Kidney tubule cell (primary cell): ENCODE measurements around the gene RAC3.

ENCODE experiments used
- DNase-seq: peaks from one replicate; pipeline ENCODE4 v3.0.0-alpha.2; 2018; ENCODE audit warnings: low spot score

The RAC3 gene

DNA sequence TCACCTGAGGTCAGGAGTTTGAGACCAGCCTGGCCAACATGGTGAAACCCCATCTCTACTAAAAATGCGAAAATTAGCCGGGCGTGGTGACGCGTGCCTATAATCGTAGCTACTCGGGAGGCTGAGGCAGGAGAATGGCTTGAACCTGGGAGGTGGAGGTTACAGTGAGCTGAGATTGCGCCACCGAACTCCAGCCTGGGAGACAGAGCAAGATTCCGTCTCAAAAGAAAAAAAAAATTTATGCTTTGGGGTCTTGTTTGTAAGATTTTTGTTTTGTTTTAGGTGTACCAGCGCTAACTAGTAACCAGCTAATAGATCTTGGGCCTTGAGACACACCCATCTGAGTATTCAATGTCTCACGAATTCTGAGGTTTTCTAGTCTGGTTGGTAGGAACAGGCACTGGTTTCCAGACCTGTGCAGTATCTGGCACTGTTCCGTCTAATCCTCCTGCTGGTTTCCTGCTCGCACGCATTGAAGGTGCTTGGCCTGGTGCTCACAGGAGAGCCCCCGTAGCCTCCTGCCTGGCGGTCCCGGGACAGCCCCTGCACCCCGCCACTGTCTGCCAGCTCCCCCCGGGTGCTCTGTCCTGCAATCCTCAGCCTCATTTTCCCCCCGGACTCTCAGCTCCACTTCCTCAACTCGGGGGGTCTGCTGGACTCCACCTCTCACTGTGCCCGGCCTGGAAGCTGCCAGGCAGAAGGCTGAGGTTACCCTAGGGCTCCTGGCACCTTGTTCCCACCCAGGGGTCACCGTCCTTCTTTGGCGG is 44.7 kb downstream of the RAC3 start:
- DNase-seq, result no peak

DNA sequence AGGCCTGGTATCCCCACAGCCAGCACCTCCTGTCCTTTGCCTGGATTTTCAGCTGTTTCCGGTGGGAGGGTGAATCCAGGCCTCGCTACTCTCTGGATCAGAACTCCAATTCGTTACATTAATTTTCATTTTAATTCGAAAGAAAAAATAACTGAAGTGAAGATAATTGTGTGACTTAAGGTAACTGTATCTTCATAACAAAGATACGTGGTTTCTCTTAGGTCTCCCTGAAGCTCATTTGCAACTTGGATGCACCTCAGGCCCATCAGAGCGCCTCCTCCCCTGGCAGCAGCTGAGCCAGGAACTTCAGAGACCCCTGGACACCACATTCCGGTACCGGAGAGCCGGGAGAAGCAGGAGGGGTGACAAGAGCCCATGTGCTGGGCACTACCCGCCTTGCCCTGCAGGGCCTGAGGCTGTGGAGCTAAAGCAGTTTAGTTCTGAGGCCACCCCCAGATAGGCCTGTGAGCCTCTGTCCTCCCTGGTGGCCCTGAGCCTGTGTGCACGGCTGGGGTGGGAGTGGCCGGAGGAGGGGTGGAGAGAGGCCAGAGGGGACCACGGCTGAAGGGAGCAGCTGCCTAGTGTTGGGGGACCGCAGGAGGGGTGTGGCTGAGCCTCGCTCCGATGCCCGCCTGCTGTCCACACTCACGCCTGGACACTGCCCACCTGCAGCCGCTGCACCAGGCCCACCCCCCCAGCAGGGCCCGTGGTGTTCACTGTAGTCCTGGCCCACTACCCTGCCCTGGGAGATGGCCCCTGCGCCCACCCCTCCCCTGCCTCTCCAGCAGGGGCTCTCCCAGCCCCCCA is 45.5 kb downstream of the RAC3 start:
- DNase-seq, result no peak

DNA sequence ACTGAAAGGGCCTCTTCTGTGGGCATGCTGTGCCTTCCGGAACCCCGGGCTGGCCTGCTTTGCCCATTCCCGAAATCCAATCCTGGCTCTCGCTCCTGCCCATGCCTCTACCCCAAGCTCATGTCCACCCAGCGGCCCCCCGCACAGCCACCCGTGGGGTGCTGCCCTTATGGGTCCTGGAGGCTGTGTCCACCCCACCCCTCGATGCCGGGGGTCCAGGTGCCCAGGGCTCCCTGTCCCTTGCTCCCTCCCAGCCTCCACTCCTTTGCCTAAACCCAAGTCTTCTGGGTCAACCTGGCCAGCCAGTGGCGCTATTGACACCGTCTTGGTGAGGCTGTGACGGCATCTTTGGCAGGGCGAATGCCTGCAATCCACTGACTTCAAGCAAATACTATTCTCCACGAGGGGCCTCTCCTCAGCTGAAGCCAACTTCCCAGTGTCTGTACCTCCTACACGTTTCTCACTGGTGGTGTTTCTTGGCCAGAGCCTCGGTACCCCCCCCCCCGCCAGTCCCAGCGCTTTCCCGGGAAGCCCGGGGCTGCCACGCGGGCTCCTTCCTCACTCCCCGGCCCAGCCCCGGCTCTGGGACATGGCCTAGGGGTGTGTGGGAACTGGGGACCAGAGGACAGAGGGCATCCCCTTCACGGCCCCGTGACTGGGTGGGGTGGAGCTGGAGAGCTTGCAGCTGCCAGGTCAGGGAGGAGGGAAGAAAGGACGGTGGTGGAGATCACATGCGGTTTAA is 46.3 kb downstream of the RAC3 start:
- DNase-seq, result no peak

DNA sequence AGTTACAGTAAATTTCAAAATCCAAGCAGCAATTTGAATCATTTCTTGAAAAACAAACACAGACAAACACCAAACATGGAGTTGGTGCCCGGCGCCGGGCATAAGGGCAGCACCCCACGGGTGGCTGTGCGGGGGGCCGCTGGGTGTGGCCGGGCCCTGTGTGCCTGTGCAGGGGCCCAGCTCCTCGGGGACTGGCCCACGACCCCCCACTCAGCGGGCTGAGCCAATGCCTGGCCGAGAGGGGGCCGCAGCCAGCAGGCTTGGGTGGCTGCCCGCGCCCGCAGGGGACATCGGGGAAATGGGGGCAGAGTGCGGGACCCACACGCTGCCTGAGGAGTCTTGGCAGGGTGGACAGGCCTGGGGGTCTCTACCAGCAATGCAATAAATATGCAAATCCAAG is 47.0 kb downstream of the RAC3 start:
- DNase-seq, result no peak

DNA sequence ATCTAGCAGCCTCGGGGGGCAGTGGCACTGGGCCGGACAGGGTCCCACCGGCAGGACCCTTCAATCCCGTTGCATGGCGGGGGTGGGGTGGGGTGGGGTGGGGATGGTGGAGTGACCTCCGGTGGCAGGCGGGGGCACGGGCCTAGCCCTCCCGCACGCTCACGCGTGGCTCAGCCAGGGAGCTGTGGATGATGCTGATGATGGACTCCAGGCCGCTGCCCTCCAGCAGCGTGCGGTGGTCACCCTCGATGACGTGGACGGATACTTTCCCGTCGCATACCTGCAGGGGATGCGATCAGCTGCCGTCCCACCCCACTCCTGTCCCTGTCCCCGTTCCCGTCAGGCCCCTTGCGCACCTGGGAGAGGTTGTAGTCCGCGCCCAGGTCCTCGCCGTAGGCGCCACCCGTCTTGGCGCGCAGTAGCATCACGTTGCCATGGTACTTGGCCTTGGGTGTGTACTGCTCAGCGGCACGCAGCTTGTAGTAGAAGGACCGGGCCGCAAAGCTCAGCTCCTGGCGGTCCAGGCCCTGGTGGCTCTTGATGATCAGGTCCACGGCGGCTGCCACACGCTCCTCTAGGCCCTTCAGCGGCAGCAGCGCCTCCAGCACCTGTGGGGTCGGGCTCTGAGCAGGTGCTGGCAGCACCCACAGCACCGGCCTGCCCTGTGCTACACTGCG is 47.7 kb downstream of the RAC3 start:
- no peak for DNase-seq

DNA sequence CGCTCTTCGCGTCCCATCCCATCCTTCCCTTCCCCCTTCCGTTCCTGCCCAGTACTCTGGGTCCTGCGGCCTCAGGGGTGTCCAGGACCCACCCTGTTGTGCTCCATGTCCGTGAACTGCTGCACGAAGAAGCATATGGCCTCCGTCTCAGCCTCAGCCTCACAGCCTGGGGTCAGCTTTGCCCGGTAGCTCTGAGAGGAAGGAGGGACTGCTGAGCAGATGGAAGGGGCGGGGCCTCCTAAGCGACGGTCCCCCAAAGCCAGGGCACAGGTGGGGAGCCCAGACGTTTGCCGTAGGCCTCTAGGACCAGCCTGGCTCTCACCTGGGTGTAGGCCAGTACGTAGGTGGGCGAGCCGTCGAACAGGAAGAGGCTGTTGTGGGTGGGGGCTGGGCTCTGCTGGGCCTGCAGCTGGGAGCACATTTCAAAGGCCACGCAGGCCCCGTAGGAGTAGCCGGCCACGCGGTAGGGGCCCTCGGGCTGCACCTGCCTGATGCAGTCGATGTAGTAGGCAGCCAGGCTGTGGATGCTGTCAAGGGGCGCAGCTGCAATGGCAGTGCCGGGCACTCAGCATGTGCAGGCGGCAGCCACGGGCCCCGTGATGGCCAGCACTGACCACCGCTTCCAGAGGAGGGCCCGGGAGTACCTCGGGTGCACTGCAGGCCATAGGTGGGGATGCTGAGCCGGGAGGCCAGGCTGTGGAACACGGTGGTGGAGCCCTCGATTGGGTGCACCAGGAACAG is 48.7 kb downstream of the RAC3 start:
- no peak for DNase-seq

DNA sequence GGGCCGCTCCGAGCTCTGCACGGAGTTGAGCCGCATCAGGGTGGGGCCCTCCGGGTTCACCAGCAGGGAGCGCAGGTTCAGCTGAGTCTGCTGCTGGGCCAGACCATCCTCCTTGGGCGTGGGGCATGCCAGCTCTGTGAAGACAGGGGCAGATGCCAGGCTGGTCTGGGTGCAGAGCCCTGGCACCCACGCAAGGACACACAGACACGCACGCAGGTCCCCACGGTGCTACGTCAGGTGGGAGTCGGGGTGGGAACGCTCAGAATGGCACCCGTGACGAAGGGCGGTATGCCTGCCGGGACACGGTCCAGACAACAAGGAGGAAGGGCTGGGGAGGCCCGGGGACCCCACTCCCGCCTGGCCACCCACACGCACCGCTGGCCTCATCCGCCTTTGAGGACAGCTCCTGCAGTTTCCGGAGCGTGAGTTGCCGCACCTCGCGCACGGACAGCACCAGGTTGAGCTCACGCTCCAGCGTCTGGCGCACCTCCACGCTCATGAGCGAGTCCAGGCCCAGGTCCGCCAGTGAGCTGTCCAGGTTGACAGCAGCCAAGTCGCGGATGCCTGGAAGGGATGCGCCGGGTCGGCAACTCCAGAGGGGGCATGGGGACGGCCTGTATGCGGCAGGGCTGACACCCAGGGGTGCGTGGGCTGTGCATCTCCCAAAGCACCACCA is 49.4 kb downstream of the RAC3 start:
- no peak for DNase-seq

DNA sequence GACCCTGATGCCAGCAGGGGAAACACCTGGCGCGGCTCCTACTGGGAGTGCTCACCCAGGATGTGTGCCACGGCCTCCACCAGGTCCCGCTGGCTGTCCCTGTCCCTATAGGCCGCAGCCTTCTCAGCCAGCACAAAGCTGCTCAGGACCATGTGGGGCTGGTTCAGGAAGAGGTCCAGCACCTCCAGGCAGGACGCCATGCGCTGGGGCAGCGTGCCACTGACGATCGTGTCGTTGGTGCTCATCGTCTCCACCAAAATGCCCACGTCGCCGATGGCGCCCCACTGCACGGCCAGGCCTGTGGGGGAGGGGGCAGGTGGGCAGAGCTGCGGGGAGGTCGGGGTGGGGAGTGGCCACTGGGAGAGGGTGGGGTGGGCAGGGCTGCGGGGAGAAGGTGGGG is 50.1 kb downstream of the RAC3 start:
- DNase-seq, result no peak

DNA sequence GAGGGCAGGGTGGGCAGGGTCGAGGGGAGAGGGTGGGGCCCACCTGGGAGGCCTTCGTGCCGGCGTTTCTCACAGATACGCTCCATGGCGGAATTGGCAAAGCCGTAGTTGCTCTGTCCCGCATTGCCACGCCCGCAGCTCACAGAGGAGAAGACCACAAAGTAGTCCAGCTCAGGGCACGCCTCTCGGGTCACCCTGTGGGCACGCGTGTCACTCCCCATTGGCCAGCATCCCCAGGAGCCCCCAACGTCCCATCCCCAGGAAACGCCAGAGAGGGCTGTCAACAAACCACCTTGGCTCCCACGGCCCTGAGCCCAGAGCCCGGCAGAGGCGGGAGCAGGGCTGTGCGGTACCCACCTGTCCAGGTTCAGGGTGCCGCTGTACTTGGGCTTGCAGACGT is 50.5 kb downstream of the RAC3 start:
- no peak for DNase-seq

DNA sequence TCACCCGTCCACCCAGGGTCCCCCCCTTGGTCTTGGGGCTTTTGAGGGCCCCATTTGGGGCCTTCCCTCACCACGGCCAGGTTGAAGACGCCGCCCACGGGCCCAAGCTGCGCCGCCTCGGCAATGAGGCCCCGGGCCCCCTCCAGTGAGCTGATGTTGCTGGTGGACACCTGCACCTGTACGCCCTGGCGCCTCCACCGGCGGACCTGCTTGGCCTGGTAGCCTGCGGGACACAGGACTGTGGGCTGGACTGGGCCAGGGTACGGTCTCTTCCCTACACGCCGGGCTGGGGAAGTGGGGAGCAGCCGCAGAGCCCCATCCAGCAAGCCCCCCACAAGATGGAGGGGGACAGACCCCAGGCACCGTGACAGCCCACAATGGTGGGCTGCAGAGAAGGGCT is 51.0 kb downstream of the RAC3 start:
- DNase-seq, result no peak

DNA sequence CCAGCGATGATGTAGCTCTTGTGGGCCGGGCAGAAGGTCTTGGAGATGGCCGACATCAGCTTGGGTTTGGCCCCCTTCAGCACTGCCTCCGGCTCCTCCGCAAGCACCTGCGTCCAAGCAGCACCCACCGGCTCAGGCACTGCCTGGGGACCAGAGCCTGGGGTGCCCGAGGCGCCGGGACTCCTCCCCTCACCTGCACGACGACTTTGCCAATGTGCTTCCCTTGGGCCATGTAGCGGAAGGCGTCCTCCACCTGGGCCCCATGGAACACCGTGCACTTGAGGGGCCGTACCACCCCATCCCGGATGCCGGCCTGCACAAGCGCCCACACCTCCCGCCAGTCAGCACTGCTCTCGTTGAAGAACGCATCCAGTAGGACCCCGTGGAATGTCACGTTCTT is 51.5 kb downstream of the RAC3 start:
- no peak for DNase-seq
